Heart left ventricle (tissue), 16 donors: Measurements from ENCODE around the gene FGF14. TPM values are rescaled to one million over a fixed set of nuclear protein-coding genes. Genes with fewer than 3 reads are reported as not detected.

Experiments
- ATAC-seq, 4 donors: fragments of 200-7000 bp; cut with Tn5 transposase; one replicate each; pipeline ENCODE4 v1.9.1; 2020 to 2022; ENCODE audit warnings: moderate library complexity in 4 of 4, mild to moderate bottlenecking in 3 of 4, moderate number of reproducible peaks in 1 of 4
- DNase-seq, 5 donors: peaks; one replicate each; pipeline ENCODE4 v3.0.0-alpha.2; 2020
- H3K27ac ChIP-seq, 12 donors: fragments of 200-600 bp; sonication (generic) in 4 of 12; one replicate each; pipeline versions ENCODE4 v1.5.0 to v1.8.0; 2016 to 2022; ENCODE audit warnings: mild to moderate bottlenecking in 2 of 12
- H3K27me3 ChIP-seq, 9 donors: fragments of 200-600 bp; sonication (generic) in 2 of 9; one replicate each; pipeline versions ENCODE4 v1.5.1 to v1.8.0; 2016 to 2022; ENCODE audit warnings: mild to moderate bottlenecking in 3 of 9
- H3K36me3 ChIP-seq, 9 donors: fragments of 200-600 bp; sonication (generic) in 2 of 9; one replicate each; pipeline versions ENCODE4 v1.5.0 to v1.8.0; 2018 to 2022; ENCODE audit warnings: mild to moderate bottlenecking in 2 of 9
- H3K4me1 ChIP-seq, 12 donors: fragments of 200-600 bp; sonication (generic) in 4 of 12; one replicate each; pipeline versions ENCODE4 v1.5.0 to v1.8.0; 2016 to 2022; ENCODE audit warnings: mild to moderate bottlenecking in 3 of 12
- H3K4me3 ChIP-seq, 12 donors: fragments of 200-600 bp; sonication (generic) in 4 of 12; one replicate each; pipeline versions ENCODE4 v1.5.0 to v1.8.0; 2017 to 2022; ENCODE audit warnings: mild to moderate bottlenecking in 9 of 12, moderate library complexity in 4 of 12
- H3K9me3 ChIP-seq, 12 donors: fragments of 200-600 bp; sonication (generic) in 4 of 12; one replicate each; pipeline versions ENCODE4 v1.5.0 to v1.8.0; 2016 to 2022; ENCODE audit warnings: mild to moderate bottlenecking in 1 of 12
- CTCF ChIP-seq, 12 donors: fragments of 200-600 bp; sonication (generic) in 4 of 12; IDR thresholded peaks; one replicate each; pipeline versions ENCODE4 v1.5.0 to v1.8.0; 2018 to 2022; ENCODE audit warnings: antibody characterized with exemption in 12 of 12, mild to moderate bottlenecking in 5 of 12
- POLR2A ChIP-seq, 2 donors: fragments of 450-650 bp; IDR thresholded peaks; one replicate each; pipeline ENCODE4 v1.6.1; 2017; ENCODE audit warnings: antibody characterized with exemption in 2 of 2, mild to moderate bottlenecking in 2 of 2, moderate library complexity in 2 of 2
- WGBS, 4 donors: extraction: QIAGEN DNeasy Blood & Tissue Kit in 2 of 4; methylation state at CpG; one replicate each; pipeline versions ENCODE4 v1.1.5 to v1.1.7; 2013 to 2018; 5-methylcytosine and 5-hydroxymethylcytosine counted together
- intact Hi-C, 10 donors: fragments of 100-400 bp; cut with DNase I; formaldehyde crosslinking; loops; one replicate each; pipeline versions ENCODE4 v1.11.1 to v1.14.2; 2022
- polyA plus RNA-seq, 2 donors: library from polyadenylated mRNA; stranded (reverse); fragments of 200-250 nt; gene quantifications; one replicate each; pipeline ENCODE4 v1.2.3, GENCODE V29; 2013
- total RNA-seq, 9 donors: library from RNA; depleted of rRNA in 2 of 9; stranded (reverse); fragments of >200 nt in 2 of 9; fragmentation: NEBNext Ultra II Directional in 3 of 9; extraction: Animal tissue kit (Norgen Biotek cat#: 25700) in 3 of 9; gene quantifications; one replicate each; pipeline versions ENCODE4 v1.1.0 to v1.2.4, GENCODE V29; 2016 to 2023
- donor health status: ischemic (EF 13 %, LVEDD 7.1; RV severe dilation, severe dysfunction).
- donor health status: healthy with polysubstance abuse.
- donor health status: DM: no; HTN: yes; CAD: no.
- donor health status: DM: no; HTN: no; CAD: no.
- donor health status: ischemic (EF 25% LVEDD 6.9; RV normal size, moderate dysfunction).
- donor health status: ischemic (EF 25% LVEDD 5.7; RV mildly dilated, moderate dysfunction).
- donor health status: healthy.
- donor health status: DM: yes; HTN: yes; CAD: no.
- donor health status: ischemic (EF 35%, LVEDD 5.7; RV mildly dilated, moderate dysfunction).
- donor health status: nonischemic (EF 11% LVEDD 7.7; RV severe dilation, severe dysfunction).
- donor health status: DM: yes; HTN: yes; CAD: no.
- donor health status: PGD.
- donor health status: ischemic (EF 29% LVEDD 5.4; RV normal size, mild dysfunction).
- donor health status: nonischemic (EF 23%, LVEDD 6.1; RV moderate dilation, normal function).

Gene FGF14
- total and polyA plus RNA-seq, 11 donors = 0.14 to 6.3 (median 3.9) TPM

GRCh38 chr13:102376318-102376717 is 25.5 kb downstream of the FGF14 start:
- H3K27ac ChIP-seq = no peak overlapping the region
- no peak overlapping the region for H3K4me3 ChIP-seq
- intact Hi-C loops = no loop called here
- DNase-seq = no peak
- H3K9me3 ChIP-seq = no peaks in the 10 kb centered on the region
- no peaks in the 10 kb centered on the region for H3K4me1 ChIP-seq
- TF ChIP-seq CTCF (IDR thresholded peaks at IDR 0.05) (no peak), POLR2A (IDR thresholded peaks at IDR 0.05) (no peak)
- 78 to 80% (median 79%) methylated on average over 1 of the region's 1 CpG for WGBS, 4 donors
- H3K36me3 ChIP-seq = no peaks in the 10 kb centered on the region
- no peaks in the 10 kb centered on the region for H3K27me3 ChIP-seq
- no peak for ATAC-seq

- Histone ChIP-seq H3K4me1 (no peaks in the 10 kb centered on the region), H3K36me3 (no peaks in the 10 kb centered on the region), H3K9me3 (no peaks in the 10 kb centered on the region), H3K27me3 (no peaks in the 10 kb centered on the region), H3K4me3 (no peak overlapping the region), H3K27ac (no peak overlapping the region)
- intact Hi-C loops = no loop called here
- 76 to 91% (median 86%) methylated on average over 1 of the region's 1 CpG for WGBS, 4 donors
- no peak for TF ChIP-seq POLR2A (IDR thresholded peaks at IDR 0.05)
- TF ChIP-seq CTCF (IDR thresholded peaks at IDR 0.05) = no peak
- DNase-seq = no peak
- ATAC-seq = no peak
These were observed 27.1 kb downstream of the FGF14 start for GRCh38 chr13:102374726-102375125.

DNA sequence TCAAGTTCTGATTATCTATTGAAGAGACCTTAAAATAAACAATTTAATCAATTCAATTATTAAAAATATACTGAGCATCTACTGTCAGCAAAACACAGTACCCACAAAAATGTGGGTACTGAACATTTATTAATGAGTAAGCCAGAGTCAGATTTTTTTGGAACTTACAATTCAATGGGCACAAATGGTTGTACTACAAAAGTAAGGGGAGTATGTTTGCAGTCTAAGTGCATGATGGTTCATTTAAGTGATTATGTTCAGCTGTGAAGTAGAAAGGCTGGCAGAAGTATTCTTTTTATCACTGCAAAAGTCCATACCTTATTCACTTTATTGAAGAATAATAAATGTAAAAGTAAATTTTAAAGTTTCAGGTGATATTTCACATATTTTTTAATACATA is 27.6 kb downstream of the FGF14 start:
- Histone ChIP-seq H3K27me3 (no peaks in the 10 kb centered on the region), H3K4me1 (peaks cover 0 to 2% (median 0%) of the 10 kb centered on the region in 12 donors), H3K9me3 (no peaks in the 10 kb centered on the region), H3K36me3 (no peaks in the 10 kb centered on the region), H3K4me3 (no peak overlapping the region), H3K27ac (no peak overlapping the region)
- TF ChIP-seq POLR2A (IDR thresholded peaks at IDR 0.05) (no peak), CTCF (IDR thresholded peaks at IDR 0.05) (no peak)
- intact Hi-C loops = no loop called here
- DNase-seq (no peak), ATAC-seq (no peak)

- DNase-seq = no peak
- no peak overlapping the region for H3K4me3 ChIP-seq
- intact Hi-C loops = no loop called here
- H3K27me3 ChIP-seq = no peaks in the 10 kb centered on the region
- H3K9me3 ChIP-seq = no peaks in the 10 kb centered on the region
- no peak for ATAC-seq
- H3K27ac ChIP-seq = no peak overlapping the region
- TF ChIP-seq POLR2A (IDR thresholded peaks at IDR 0.05) (no peak), CTCF (IDR thresholded peaks at IDR 0.05) (no peak)
- no peaks in the 10 kb centered on the region for H3K36me3 ChIP-seq
- H3K4me1 ChIP-seq = peaks cover 0 to 4% (median 0%) of the 10 kb centered on the region in 12 donors
These were observed 28.6 kb downstream of the FGF14 start for GRCh38 chr13:102373221-102373620.
